GM12878 (cell line): ENCODE results near the gene NOS3. TPM values are rescaled to one million over a fixed set of nuclear protein-coding genes. Genes with fewer than 3 reads are reported as not detected.

Experiments
- ATAC-seq: fragments of 200-7000 bp; cut with Tn5 transposase; 3 replicates; pipeline ENCODE4 v1.9.1; 2020; ENCODE audit warnings: mild to moderate bottlenecking, moderate library complexity
- BruUV-seq: library from RNA; stranded (reverse); fragments of 400-500 nt; replicated peaks from 2 replicates; lab custom pipeline; 2021; lab: Mats Ljungman, UMichigan
- CTCF ChIA-PET: fragments of 300-600 bp; sonication (Branson Sonifier 250); formaldehyde crosslinking; extraction: SDS; loops from one replicate; lab custom pipeline; 2021; ENCODE audit warnings: inconsistent platforms; lab: Yijun Ruan, JAX
- POLR2A ChIA-PET: fragments of 350-600 bp; formaldehyde crosslinking; extraction: SDS; loops from one replicate; lab custom pipeline; 2021; ENCODE audit warnings: inconsistent platforms; lab: Charles Lee
- RAD21 ChIA-PET: fragments of 300-600 bp; sonication (Branson Sonifier 250); formaldehyde crosslinking; loops from one replicate; lab custom pipeline; 2023; ENCODE audit warnings: antibody characterized with exemption; ENCODE audit not compliant: unreplicated experiment; lab: Charles Lee
- SMC1A ChIA-PET: fragments of 300-600 bp; sonication (Branson Sonifier 250); formaldehyde crosslinking; loops from one replicate; lab custom pipeline; 2023; ENCODE audit not compliant: unreplicated experiment, uncharacterized antibody; lab: Charles Lee
- DNase-seq: peaks from one replicate; pipeline ENCODE4 v3.0.0-alpha.2; 2011; ENCODE audit warnings: low read depth, low spot score
- FAIRE-seq: peaks from 3 replicates; lab custom pipeline; 2011; peaks lifted over from hg19 to GRCh38; lab: Jason Lieb, UNC
- H2AFZ ChIP-seq: 2 replicates; pipeline ENCODE4 v1.6.0; 2011; ENCODE audit warnings: low read depth, low read length, control low read depth; ENCODE audit not compliant: control insufficient read depth
- H3K27ac ChIP-seq: 2 replicates; pipeline ENCODE4 v1.5.1; 2011; ENCODE audit warnings: control low read depth; ENCODE audit not compliant: control insufficient read depth, insufficient read depth
- H3K27me3 ChIP-seq, 2 experiments: replicated peaks in 1 of 2; 2 replicates each; pipeline versions ENCODE4 v1.6.0 to v1.6.1; 2011; ENCODE audit warnings: low read length in 1 of 2; ENCODE audit not compliant: control insufficient read depth in 2 of 2, insufficient read depth in 2 of 2
- H3K36me3 ChIP-seq, 2 experiments: 2 replicates each; pipeline ENCODE4 v1.5.1; 2011; ENCODE audit warnings: low read length in 1 of 2; ENCODE audit not compliant: control insufficient read depth in 2 of 2, insufficient read depth in 2 of 2
- H3K4me1 ChIP-seq: 2 replicates; pipeline ENCODE4 v1.6.1; 2011; ENCODE audit warnings: mild to moderate bottlenecking, low read length, moderate library complexity, mixed read lengths; ENCODE audit not compliant: control insufficient read depth, insufficient read depth
- H3K4me2 ChIP-seq: 2 replicates; pipeline ENCODE4 v1.6.0; 2011; ENCODE audit warnings: control low read depth; ENCODE audit not compliant: control insufficient read depth, insufficient read depth
- H3K4me3 ChIP-seq: fragments of 200-600 bp; sonication (generic); 2 replicates; pipeline ENCODE4 v1.5.1; 2016
- H3K79me2 ChIP-seq: 2 replicates; pipeline ENCODE4 v1.6.0; 2011; ENCODE audit warnings: low read length; ENCODE audit not compliant: control insufficient read depth, insufficient read depth
- H3K9ac ChIP-seq: 2 replicates; pipeline ENCODE4 v1.8.0; 2011; ENCODE audit warnings: low read length, control low read depth, mixed read lengths; ENCODE audit not compliant: control insufficient read depth, insufficient read depth
- H3K9me3 ChIP-seq: replicated peaks from 3 replicates; pipeline ENCODE4 v1.5.1; 2011; ENCODE audit warnings: mild to moderate bottlenecking, low read length; ENCODE audit not compliant: control insufficient read depth, insufficient read depth
- H4K20me1 ChIP-seq: 2 replicates; pipeline ENCODE4 v1.6.0; 2011; ENCODE audit not compliant: control insufficient read depth, insufficient read depth
- ATF7 ChIP-seq: fragments of 450-650 bp; IDR thresholded peaks from 2 replicates; pipeline ENCODE4 v1.6.1; 2016; ENCODE audit warnings: low read depth, mild to moderate bottlenecking
- BACH1 ChIP-seq: fragments of 450-650 bp; IDR thresholded peaks from 2 replicates; pipeline ENCODE4 v1.6.1; 2017; ENCODE audit warnings: mild to moderate bottlenecking, borderline replicate concordance
- GABPA ChIP-seq: IDR thresholded peaks from 2 replicates; pipeline ENCODE4 v1.6.1; 2014; ENCODE audit warnings: antibody characterized with exemption, low read depth, mild to moderate bottlenecking, inconsistent platforms
- NFYB ChIP-seq: IDR thresholded peaks from 2 replicates; pipeline ENCODE4 v1.6.1; 2011; ENCODE audit warnings: low read depth, mild to moderate bottlenecking, low read length, improper control_type of control experiment, moderate library complexity; ENCODE audit not compliant: insufficient read depth
- PBX3 ChIP-seq: IDR thresholded peaks from 2 replicates; pipeline ENCODE4 v1.6.1; 2011; ENCODE audit warnings: mild to moderate bottlenecking, low read depth, low read length, moderate library complexity; ENCODE audit not compliant: insufficient replicate concordance
- POLR2AphosphoS5 ChIP-seq: IDR thresholded peaks from 2 replicates; pipeline ENCODE4 v1.6.1; 2011; ENCODE audit warnings: mild to moderate bottlenecking, low read length, inconsistent platforms
- SKIL ChIP-seq: fragments of 450-650 bp; IDR thresholded peaks from 2 replicates; pipeline ENCODE4 v1.6.1; 2017; ENCODE audit warnings: mild to moderate bottlenecking, low read depth, inconsistent platforms; ENCODE audit not compliant: poor library complexity, severe bottlenecking
- ZNF274 ChIP-seq: IDR thresholded peaks from one replicate; pipeline ENCODE4 v1.8.0; 2011; ENCODE audit not compliant: insufficient read length, insufficient read depth
- WGBS: methylation state at CpG from one replicate; pipeline ENCODE4 v1.1.6; 2016; ENCODE audit warnings: low lambda C conversion rate; ENCODE audit not compliant: insufficient replicate concordance, insufficient coverage; ENCODE audit errors: missing lambda C conversion rate; 5-methylcytosine and 5-hydroxymethylcytosine counted together
- in situ Hi-C: fragments of 300-500 bp; cut with MboI; formaldehyde crosslinking; loops from 9 replicates; pipeline ENCODE4 v1.14.3; 2018; ENCODE audit warnings: mixed read lengths
- intact Hi-C: fragments of 100-400 bp; cut with micrococcal nuclease; formaldehyde crosslinking; loops from one replicate; pipeline ENCODE4 v1.14.2; 2022; ENCODE audit not compliant: unreplicated experiment
- polyA plus RNA-seq, 11 experiments: library from polyadenylated mRNA; depleted of rRNA in 4 of 11; unstranded in 6 of 11; stranded (reverse) in 5 of 11; fragments of >200 nt; fragmentation: Nextera tagmentation in 4 of 11; fragmentation: Illumina TruSeq in 1 of 11; extraction: Ambion mirVana in 4 of 11; extraction: Trizol in 1 of 11; gene quantifications; 1 replicate in 1 of 11; 2 replicates in 10 of 11; pipeline versions ENCODE4 v1.2.1 to v1.2.3, GENCODE V29; 2011 to 2016; ENCODE audit warnings: inconsistent platforms in 2 of 11, missing spikeins in 2 of 11, low read depth in 1 of 11
- total RNA-seq, 4 experiments: library from RNA; depleted of rRNA in 3 of 4; stranded (reverse); fragments of >200 nt in 3 of 4; fragmentation: Illumina TruSeq in 1 of 4; extraction: Trizol in 1 of 4; gene quantifications; 2 replicates each; pipeline versions ENCODE4 v1.2.1 to v1.2.3, GENCODE V29; 2013 to 2021

Gene NOS3
- total and polyA plus RNA-seq, 10 of the 15 experiments (the other 5 are each of a cell fraction or from before 2014, with no cell fraction given), result 0.06 to 0.92 (median 0.30) TPM; not detected in 3

- H3K4me1 ChIP-seq, result peaks cover 24% of the 10 kb centered on the region
- POLR2A ChIA-PET, result no interaction called here
- peaks cover 16% of the 10 kb centered on the region for H3K79me2 ChIP-seq
- RAD21 ChIA-PET, result no interaction called here
- H2AFZ ChIP-seq, result no peak overlapping the region
- H3K9ac ChIP-seq, result no peak overlapping the region
- TF ChIP-seq NFYB, result no peak
- TF ChIP-seq POLR2AphosphoS5, result no peak
- no peak for TF ChIP-seq GABPA
- BruUV-seq, result no TSS peak
- ATAC-seq (no peak), FAIRE-seq (no peak), DNase-seq (no peak)
- H3K4me3 ChIP-seq, result no peak overlapping the region
- H4K20me1 ChIP-seq, result no peaks in the 10 kb centered on the region
- H3K27ac ChIP-seq, result no peak overlapping the region
- H3K4me2 ChIP-seq, result peak overlapping the region; percentile 95; the same call in 1 of the 2 replicates
- intact Hi-C loops, result no loop called here
- in situ Hi-C loops, result no loop called here
- CTCF ChIA-PET, result no interaction called here
- SMC1A ChIA-PET, result no interaction called here
- no peaks in the 10 kb centered on the region for H3K9me3 ChIP-seq
- H3K36me3 ChIP-seq, result no peaks in the 10 kb centered on the region
- 94% methylated on average over 6 of the region's 6 CpGs for WGBS
- no peaks in the 10 kb centered on the region for H3K27me3 ChIP-seq
Measured at GRCh38 chr7:151056283-151056665, 65.5 kb downstream of the NOS3 start.

GRCh38 chr7:151056666-151057505 is 66.1 kb downstream of the NOS3 start:
- ATAC-seq, result no peak
- 69% methylated on average over 29 of the region's 29 CpGs for WGBS
- RAD21 ChIA-PET, result no interaction called here
- Histone ChIP-seq H3K9me3 (no peaks in the 10 kb centered on the region), H3K4me3 (peak overlapping the region; percentile 87), H4K20me1 (no peaks in the 10 kb centered on the region), H3K27me3 (no peaks in the 10 kb centered on the region), H3K27ac (no peak overlapping the region), H3K4me2 (peak overlapping the region; percentile 95), H3K4me1 (peaks cover 24% of the 10 kb centered on the region), H3K36me3 (no peaks in the 10 kb centered on the region), H3K79me2 (peaks cover 19% of the 10 kb centered on the region), H3K9ac (peak overlapping the region; percentile 82), H2AFZ (peak overlapping the region; percentile 94)
- DNase-seq, result no peak
- no TSS peak for BruUV-seq
- TF ChIP-seq PBX3 (no peak), ATF7 (no peak), SKIL (no peak), BACH1 (no peak), ZNF274 (no peak)
- CTCF ChIA-PET, result interaction anchor here (1.0 kb wide), 1 partner anchor 29 kb away, joined by 3 read pairs; the partner anchor contains the start of gene ABCB8
- no peak for FAIRE-seq
- intact Hi-C loops, result no loop called here
- SMC1A ChIA-PET, result no interaction called here
- POLR2A ChIA-PET, result no interaction called here
- in situ Hi-C loops, result no loop called here
